ENCODE data around the gene ZNF79.

ZNF79 gene

DNA sequence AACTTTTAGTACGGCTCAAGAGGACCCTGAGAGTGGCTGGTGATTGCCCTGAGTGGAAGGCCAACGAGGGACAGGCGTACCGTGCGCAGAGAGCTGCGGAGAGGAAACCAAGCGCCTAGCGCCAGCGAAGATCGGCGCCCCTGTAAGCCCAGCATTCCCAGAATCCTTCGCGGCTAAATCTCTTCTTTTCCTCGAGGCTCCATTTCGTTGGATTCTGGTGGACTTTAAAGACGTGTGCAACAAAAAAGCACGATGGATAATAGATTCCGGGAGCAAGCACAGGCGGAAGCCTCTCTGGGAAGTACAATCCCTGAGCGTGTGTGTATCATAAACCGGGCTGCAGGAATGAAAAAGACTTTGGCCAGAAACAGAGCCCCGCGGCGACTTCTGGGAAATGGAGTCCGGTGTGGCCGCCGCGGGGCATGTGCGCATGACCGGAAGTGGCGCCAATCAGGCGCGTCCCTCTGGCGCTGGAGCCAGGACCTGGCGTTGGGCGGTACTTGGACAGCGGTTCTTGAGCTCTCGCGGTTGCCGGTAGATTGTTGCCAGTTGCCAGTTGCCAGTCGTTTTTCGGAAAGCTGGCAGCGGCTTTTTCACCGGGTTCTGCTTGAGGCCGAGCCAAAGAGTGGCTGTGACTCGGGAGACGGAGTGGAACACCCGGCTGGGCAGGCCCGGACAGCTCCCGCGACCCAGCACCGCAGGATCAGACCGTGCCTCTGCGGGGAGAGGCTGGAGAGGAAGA is at the start of gene ZNF79:
Gene ZNF79 (plus strand): TSS at position 449 of the 742 bp plus-strand sequence. CDS start 406 bp downstream, outside the sequence.
- in situ Hi-C loops (cut with HindIII; ENCODE audit: low sequenced_read_pairs): no loop called here

- in situ Hi-C loops (cut with HindIII; ENCODE audit: low sequenced_read_pairs): no loop called here
Measured at GRCh38 chr9:127380479-127380878, 43.7 kb upstream of the ZNF79 start.

GRCh38 chr9:127382541-127382940 is 41.6 kb upstream of the ZNF79 start:
- in situ Hi-C loops (cut with HindIII; ENCODE audit: low sequenced_read_pairs): no loop called here

GRCh38 chr9:127384016-127384730 is 40.0 kb upstream of the ZNF79 start:
- in situ Hi-C loops (cut with HindIII; ENCODE audit: low sequenced_read_pairs): no loop called here

DNA sequence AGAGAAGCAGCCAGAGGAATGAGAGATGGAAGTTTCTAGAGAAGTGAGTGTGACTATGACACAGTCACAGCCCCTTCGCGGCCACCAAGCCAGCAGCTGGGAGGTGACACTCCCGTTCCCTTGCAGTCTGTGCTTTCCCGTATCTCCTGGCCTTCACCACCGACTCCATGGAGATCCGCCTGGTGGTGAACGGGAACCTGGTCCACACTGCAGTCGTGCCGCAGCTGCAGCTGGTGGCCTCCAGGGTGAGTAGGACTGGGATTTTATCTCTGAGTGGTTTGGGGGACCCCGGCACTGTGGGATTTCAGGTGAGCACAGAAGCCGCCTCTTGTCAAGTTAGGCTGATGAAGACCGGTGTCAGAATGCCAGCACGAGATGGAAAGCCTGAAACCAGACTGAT is 39.3 kb upstream of the ZNF79 start:
- in situ Hi-C loops (cut with HindIII; ENCODE audit: low sequenced_read_pairs): no loop called here

DNA sequence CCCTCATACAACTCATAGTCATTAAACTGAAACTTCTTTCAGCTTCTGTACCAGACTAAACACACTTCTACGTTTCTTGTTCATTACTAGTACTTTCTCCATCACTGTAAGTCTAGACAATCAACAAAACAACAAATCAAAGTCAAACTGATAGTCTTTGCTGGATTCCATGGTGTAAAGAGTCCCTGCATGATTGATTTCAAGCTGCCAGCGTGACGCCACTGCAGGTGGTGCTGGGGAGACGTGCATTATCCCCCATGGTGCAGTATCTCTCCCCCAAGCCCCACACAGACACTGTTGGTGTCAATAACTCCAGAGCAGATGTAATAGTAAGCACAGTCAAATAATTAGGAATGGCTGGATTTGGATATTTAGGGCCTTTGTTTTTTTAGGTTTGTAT is 37.9 kb upstream of the ZNF79 start:
- in situ Hi-C loops (cut with HindIII; ENCODE audit: low sequenced_read_pairs): no loop called here

DNA sequence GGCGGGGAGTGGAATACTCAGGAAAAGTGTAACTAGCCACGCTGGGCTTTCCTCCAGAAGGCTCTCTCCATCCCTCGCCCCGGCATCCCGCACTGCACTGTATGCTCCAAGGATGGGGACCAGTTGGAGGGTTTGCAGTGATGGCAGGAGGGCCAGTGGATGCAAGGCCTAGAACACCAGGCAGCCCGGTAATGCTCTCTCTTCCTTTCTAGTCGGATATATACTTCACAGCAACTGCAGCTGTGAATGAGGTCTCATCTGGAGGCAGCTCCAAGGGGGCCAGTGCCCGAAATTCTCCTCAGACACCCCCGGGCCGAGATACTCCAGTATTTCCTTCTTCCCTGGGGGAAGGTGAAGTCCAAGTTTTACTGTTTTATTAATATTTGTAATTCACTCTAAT is 37.2 kb upstream of the ZNF79 start:
- in situ Hi-C loops (cut with HindIII; ENCODE audit: low sequenced_read_pairs): no loop called here

DNA sequence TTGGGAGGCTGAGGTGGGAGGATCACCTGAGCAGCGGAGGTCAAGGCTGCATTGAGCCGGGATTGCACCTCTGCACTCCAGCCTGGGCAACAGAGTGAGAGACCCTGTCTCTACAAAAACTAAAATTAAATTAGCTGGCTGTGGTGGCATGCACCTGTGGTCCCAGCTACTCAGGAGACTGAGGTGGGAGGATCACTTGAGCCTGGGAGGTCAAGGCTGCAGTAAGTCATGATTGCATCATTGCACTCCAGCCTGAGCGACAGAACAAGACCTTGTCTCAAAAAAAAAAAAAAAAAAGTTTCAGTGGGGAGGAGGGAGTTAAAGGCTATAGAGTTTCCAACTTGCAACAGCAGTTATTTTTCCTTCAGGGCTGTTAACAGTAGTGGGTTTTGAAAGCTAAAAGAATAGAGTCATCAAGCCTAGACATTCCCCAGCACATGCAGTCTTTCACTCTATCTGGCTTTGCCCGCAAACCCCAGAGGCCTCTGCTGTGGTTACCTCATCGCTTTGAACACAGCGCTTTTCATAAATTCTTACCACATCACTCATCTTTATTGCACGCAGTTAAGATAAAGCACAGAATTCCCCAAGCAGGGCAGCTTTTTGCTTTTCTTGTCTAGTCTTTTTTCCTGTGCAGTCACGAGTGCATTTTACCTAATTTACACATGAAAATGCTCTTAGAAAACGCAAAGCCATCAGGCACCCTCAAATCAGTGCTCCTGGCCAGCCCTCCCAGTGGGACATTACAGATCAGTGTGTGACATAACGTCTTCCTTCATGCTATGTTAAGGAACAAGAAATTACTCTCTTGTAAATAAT is 35.9 kb upstream of the ZNF79 start:
- in situ Hi-C loops (cut with HindIII; ENCODE audit: low sequenced_read_pairs): no loop called here

- in situ Hi-C loops (cut with HindIII; ENCODE audit: low sequenced_read_pairs): no loop called here
Measured at GRCh38 chr9:127388856-127389238, 35.3 kb upstream of the ZNF79 start.

- in situ Hi-C loops (cut with HindIII; ENCODE audit: low sequenced_read_pairs): no loop called here
Measured at GRCh38 chr9:127389381-127390247, 34.6 kb upstream of the ZNF79 start.

DNA sequence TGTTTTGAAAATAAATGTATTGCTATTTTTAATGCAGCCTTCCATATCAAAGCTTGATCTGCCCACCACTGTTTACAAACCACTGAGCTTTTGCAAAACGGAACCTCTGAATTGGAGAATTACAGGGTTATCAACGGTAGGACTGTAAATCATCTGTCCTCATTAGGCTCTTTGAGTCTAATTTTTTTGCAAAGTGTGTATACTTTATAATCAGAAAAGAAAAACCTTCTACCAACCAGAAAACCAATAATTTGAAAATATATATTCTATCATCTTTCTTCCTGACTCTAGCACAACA is 34.0 kb upstream of the ZNF79 start:
- in situ Hi-C loops (cut with HindIII; ENCODE audit: low sequenced_read_pairs): no loop called here

DNA sequence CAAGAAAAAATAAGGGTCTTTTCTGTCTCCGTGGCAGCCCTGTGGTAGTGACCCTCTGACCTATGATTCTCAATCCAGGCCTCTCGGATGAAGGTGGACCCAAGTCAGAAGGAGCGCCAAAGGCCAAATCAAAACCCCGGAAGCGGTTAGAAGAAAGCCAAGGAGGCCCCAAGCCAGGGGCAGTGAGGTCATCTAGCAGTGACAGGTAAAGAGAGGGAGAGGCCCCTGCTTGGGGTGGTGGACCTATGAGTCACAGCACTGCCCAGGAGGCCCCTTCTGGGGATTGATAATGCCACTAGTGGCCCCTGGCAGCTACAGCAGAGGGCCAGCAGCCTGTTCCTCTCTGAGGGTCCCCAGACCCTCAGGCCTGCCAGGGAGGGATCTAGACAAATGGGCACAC is 33.6 kb upstream of the ZNF79 start:
- in situ Hi-C loops (cut with HindIII; ENCODE audit: low sequenced_read_pairs): no loop called here

- in situ Hi-C loops (cut with HindIII; ENCODE audit: low sequenced_read_pairs): no loop called here
Measured at GRCh38 chr9:127392166-127392565, 32.0 kb upstream of the ZNF79 start.

DNA sequence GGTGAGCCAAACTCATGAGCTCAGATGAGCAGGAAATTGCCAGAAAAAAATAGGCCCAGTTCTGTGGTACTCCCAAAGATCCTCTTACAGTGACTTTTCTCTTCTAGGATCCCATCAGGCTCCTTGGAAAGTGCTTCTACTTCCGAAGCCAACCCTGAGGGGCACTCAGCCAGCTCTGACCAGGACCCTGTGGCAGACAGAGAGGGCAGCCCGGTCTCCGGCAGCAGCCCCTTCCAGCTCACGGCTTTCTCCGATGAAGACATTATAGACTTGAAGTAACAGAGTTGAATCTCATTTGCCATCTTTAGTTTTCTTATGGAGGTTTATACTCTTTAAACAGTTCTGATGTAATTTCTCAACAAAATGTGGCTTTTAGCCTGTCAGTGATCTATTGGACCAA is 31.2 kb upstream of the ZNF79 start:
- in situ Hi-C loops (cut with HindIII; ENCODE audit: low sequenced_read_pairs): no loop called here

- in situ Hi-C loops (cut with HindIII; ENCODE audit: low sequenced_read_pairs): no loop called here
Measured at GRCh38 chr9:127393645-127394044, 30.5 kb upstream of the ZNF79 start.

- in situ Hi-C loops (cut with HindIII; ENCODE audit: low sequenced_read_pairs): no loop called here
Measured at GRCh38 chr9:127395497-127396252, 28.5 kb upstream of the ZNF79 start.

- in situ Hi-C loops (cut with HindIII; ENCODE audit: low sequenced_read_pairs): no loop called here
Measured at GRCh38 chr9:127396253-127396807, 27.9 kb upstream of the ZNF79 start.

DNA sequence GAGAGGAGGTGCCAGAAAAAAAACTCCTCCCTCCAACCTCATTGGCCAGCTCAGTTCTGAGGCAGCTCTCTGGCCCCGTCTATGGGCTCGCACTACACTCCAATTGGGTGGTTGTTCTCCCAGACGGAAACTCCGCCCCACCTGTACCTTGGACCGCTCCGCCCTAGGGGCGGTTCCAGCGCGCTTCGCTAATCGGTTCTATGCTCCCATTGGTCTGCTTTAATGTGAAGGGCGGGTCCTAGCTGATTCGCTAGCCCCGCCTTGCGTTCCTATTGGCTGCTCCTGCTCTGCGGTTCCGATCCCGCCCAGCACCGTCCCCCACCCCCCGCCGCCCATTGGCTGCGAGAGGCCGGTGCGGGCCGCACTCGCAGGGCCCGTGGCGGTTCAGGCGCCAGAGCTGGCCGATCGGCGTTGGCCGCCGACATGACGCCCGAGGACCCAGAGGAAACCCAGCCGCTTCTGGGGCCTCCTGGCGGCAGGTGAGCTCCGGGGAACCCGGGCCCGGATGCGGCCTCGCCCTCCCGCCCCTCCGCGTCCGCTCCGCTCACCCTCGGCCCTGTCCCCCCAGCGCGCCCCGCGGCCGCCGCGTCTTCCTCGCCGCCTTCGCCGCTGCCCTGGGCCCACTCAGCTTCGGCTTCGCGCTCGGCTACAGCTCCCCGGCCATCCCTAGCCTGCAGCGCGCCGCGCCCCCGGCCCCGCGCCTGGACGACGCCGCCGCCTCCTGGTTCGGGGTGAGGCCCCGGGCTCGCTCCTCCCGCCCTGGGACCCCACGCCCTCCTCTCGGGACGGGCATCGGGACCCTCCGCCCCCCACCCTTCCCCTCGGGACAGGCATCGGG is 27.2 kb upstream of the ZNF79 start, which contains the start of gene SLC2A8:
Gene SLC2A8 (plus strand): TSS at position 362 of the 838 bp plus-strand sequence. CDS start 62 bp downstream, at position 424.
- in situ Hi-C loops (cut with HindIII; ENCODE audit: low sequenced_read_pairs): no loop called here
